Transverse colon (tissue), 3 donors: ENCODE measurements around the gene NUPR1.

Experiments
- CTCF ChIP-seq, 5 experiments: fragments of 200-600 bp in 3 of 5; fragments of 450-650 bp in 2 of 5; sonication (generic) in 3 of 5; IDR thresholded peaks; 1 replicate in 2 of 5; 2 replicates in 3 of 5; pipeline ENCODE4 v1.5.1; 2016 to 2017; ENCODE audit warnings: antibody characterized with exemption in 5 of 5, inconsistent platforms in 3 of 5, mild to moderate bottlenecking in 2 of 5, moderate library complexity in 1 of 5
- EP300 ChIP-seq: sonication (generic); formaldehyde crosslinking; IDR thresholded peaks from one replicate; pipeline ENCODE4 v1.6.1; 2017; ENCODE audit warnings: antibody characterized with exemption, low read depth
- POLR2A ChIP-seq: fragments of 450-650 bp; IDR thresholded peaks from one replicate; pipeline ENCODE4 v1.6.1; 2016; ENCODE audit warnings: antibody characterized with exemption, mild to moderate bottlenecking, moderate library complexity

GRCh38 chr16:28529124-28529523, 9.7 kb downstream of the NUPR1 start:
- TF ChIP-seq CTCF (IDR thresholded peaks at IDR 0.05) (no peak), EP300 (no peak), POLR2A (no peak)
